OCI-LY7 (cell line): ENCODE data around the gene TDRD7.

ENCODE experiments used
- EZH2phosphoT487 ChIP-seq: fragments of 200-600 bp; sonication (generic); IDR thresholded peaks from 2 replicates; pipeline ENCODE4 v1.6.1; 2018; ENCODE audit warnings: low read depth, borderline replicate concordance, mild to moderate bottlenecking, mixed run types, antibody characterized with exemption, low read length, moderate library complexity, mixed read lengths
- TF ChIP-seq, protein P1 (sequence below): fragments of 200-600 bp; sonication (generic); conservative IDR thresholded peaks from 2 replicates; pipeline ENCODE4 v1.5.1; 2014; ENCODE audit warnings: mild to moderate bottlenecking, antibody characterized with exemption, low read length, moderate library complexity, mixed read lengths

DNA sequence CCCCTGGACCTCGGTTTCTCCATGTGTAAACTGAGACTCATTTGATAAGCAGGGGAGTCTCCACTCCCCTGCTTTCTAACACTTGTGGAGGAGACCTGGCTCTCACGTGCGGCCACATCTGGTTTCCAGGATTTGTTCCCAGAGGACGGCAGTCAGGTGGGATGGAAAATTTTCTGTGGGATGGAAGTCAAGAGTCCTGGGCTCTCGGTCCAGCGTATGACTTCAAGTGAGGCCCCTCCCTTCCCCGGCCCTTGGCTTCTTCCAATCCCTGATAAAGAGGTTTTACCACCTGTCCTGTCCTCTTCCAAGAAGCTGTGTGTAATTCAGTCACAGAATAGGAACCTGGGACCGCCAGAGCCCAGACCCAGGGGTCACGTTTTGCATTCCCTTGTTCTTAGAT lies 124.6 kb downstream of the TDRD7 start:
- TF ChIP-seq, protein P1, sequence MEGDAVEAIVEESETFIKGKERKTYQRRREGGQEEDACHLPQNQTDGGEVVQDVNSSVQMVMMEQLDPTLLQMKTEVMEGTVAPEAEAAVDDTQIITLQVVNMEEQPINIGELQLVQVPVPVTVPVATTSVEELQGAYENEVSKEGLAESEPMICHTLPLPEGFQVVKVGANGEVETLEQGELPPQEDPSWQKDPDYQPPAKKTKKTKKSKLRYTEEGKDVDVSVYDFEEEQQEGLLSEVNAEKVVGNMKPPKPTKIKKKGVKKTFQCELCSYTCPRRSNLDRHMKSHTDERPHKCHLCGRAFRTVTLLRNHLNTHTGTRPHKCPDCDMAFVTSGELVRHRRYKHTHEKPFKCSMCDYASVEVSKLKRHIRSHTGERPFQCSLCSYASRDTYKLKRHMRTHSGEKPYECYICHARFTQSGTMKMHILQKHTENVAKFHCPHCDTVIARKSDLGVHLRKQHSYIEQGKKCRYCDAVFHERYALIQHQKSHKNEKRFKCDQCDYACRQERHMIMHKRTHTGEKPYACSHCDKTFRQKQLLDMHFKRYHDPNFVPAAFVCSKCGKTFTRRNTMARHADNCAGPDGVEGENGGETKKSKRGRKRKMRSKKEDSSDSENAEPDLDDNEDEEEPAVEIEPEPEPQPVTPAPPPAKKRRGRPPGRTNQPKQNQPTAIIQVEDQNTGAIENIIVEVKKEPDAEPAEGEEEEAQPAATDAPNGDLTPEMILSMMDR, result no peak
- TF ChIP-seq EZH2phosphoT487, result no peak
